T-helper 2 cell treated with Interferon-gamma antibody and Interleukin-4, amounts not matched to agents 100 ng/mL and 5 ng/mL, for 36 hours (primary cell): ENCODE measurements around the gene OR10A6. TPM values are rescaled to one million over a fixed set of nuclear protein-coding genes. Genes with fewer than 3 reads are reported as not detected.

Experiments used
- intact Hi-C: fragments of 100-400 bp; cut with micrococcal nuclease; formaldehyde crosslinking; loops from one replicate; pipeline ENCODE4 v1.15.1; 2023
- total RNA-seq: library from RNA; stranded (reverse); gene quantifications from 2 replicates; pipeline ENCODE4 v1.2.3, GENCODE V29; 2022

Gene OR10A6, protein sequence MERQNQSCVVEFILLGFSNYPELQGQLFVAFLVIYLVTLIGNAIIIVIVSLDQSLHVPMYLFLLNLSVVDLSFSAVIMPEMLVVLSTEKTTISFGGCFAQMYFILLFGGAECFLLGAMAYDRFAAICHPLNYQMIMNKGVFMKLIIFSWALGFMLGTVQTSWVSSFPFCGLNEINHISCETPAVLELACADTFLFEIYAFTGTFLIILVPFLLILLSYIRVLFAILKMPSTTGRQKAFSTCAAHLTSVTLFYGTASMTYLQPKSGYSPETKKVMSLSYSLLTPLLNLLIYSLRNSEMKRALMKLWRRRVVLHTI
- total RNA-seq, result not detected in 2 replicates

DNA sequence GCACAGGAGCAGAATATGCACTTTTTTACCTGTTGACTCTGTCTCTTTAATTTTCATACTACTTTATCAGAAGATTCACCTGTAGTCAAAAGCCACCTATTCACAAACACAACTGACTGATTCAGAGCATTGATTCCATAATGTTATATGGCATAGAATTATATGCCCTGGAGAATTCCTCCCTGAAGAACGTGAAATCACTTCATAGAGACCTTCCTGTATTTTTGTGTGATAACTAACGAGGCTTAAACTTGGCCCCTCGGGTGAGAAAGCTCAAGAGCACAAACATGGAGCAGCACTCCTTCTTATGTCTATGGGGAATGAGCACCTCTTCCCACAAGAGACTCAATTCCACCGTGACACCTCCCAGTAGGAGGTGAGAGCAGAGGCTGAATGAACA, at the start of gene OR10A6:
TSS of gene OR10A6 (minus strand) at position 101 of the 400 bp plus-strand sequence. CDS start 2,606 bp downstream, outside the sequence.
- intact Hi-C loops, result no loop called here

DNA sequence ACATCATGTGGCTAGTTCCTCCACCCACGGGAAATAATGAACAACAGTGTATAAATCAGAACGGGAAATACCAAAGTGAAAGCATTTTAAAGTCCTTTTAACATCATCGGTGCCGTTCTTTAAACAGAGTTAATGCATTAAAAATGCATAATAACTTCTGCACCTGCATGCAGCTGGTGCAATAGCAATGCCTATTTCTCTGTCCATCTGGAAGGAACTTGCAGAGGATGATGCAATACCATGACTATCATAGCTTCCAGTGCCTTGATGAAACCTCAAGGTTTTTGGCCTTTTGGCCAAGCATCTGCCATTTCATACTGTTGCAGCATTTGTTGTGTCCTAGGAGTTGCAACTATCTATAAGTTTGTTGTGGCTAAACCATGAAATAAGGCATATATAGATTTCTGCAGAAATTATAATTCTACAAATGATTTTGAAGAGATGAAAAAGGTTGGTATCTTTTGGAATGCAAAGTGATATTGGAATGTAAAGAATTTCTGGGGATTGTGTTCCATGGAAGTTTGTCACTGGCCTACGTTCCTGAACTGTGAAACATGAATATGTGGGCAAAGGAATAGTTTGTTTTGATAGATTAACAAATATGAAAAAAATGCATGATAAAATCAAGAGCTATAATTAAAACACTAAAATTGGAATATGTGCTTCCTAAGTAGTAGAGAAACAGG, 46.3 kb upstream of the OR10A6 start:
- intact Hi-C loops, result no loop called here

DNA sequence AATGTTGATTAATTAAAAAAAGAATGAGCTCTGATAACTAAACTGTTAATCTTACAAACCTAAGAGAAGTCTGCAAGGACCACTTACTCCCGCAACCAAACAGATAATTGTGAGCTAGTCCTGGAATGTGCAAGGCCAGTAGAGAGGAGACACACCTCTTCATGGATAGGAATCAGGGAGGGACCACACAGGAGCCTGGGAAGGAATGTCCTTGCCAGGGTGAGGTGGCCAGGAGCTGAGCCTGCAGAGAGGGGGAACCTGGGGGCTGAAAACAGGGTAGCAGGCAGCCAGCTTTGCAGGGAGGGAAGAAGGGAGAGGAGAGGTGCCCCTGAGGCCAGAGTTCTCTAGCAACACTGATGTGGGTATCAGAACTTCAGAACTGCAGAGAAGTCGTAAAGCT, 43.6 kb upstream of the OR10A6 start:
- intact Hi-C loops, result no loop called here

DNA sequence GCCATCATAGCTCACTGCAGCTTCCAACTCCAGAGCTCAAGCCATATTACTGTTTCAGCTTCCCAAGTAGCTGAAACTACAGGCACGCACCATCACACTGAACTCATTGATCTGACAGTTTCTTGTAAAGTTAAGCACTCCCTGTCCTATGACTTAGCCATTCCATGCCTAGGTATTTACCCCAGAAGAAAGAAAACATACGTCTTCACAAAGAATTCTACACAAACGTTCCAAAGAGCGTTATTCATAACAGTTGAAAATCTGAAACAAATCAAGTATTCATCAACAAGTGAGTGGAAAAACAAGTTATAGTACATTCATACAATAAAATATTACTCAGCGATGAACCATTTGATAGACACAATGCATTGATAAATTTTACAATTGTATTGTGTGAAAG, 41.9 kb upstream of the OR10A6 start:
- intact Hi-C loops, result no loop called here

DNA sequence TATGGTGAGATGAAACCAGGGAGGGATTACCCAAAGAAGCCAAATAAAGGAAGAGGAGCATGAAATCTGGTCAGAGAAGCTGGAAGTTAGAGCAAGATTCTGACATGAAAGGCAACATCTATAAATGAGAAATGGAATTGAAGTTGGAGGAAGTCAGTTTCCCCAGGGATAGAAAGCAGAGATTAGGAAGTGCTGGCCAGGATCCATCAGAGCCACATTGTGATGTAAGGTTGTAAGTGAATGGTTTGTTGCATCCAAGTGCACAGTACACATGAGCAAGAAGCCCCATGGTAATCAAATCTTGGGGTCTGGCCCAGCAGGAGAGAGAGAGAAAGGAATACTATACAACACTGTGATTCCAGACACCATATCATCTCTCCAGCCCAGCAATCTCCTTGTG, 40.8 kb upstream of the OR10A6 start:
- intact Hi-C loops, result no loop called here

DNA sequence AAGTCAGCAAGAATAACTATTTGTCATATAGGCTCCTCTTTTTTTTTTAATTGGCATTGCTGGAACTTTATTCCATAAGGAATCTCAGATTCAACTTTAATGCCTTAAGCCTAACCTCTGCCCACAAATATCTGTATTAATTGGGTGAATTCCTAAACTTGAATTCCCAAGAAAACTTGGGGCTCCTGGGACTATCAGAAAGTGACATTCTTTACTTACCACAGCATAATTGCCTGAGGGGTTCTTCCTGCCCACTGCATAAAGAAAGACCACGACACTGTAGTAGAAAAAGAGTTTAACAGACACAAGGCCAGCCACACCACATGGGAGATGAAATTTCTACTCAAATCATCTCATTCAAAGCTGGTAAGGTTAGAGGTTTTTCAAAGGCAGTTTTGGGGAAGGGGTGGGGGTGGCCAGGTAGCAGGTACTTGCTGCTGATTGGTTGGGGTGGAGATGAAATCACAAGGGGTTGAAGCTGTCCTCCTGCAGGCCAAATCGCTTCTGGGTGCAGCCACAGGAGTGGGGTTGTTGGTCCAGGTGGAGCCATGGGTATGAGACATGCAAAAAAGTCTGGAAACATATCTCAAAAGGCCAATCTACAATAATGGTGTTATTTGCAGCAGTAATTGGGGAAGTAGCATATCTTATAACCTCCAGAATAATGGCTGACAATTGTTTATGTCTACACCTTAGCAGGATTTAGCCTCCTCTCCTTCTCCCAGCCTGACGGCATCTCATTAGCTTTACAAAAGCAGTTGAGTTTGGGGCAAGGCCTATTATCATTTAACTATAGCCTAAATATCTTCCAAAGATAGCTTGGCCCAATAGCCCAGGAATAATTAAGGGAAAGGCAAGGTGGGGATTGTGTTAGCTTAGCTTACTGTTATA, 38.9 kb upstream of the OR10A6 start:
- intact Hi-C loops, result no loop called here

DNA sequence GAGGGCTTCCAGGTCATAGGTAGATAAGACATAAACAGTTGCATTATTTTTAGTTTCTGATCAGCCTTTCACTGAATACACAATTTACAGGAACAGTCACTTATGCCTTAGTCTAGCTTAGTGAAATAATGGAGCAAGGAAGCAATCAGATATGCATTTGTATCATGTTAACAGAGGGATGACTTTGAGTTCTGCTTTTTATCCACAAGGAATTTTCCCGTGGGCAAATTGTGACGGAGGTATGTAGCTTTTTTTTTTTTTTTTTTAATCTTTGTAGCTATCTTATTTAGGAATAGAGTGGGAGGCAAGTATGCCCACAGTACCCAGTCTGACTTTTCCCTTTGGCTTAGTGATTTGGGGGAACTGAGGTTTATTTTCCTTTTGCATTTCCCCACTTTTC, 37.6 kb upstream of the OR10A6 start:
- intact Hi-C loops, result no loop called here

DNA sequence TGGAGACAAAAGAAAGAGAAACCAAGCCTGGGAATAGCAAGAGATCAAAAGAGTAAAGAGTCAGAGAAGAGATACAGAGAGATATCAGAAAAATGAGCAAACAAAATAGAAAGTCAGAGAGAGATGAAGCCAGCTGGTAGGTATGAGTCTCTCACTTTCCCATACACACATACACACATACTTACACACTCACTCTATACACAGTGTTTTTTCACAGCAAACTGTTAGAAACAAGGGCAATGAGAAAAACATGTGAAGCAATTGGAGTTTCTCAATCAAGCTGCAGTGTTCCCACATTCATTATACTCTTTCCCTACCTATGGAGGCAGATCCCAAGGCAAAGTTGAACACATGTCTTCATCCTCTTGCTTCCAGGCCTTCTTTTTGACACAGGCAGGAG, 36.8 kb upstream of the OR10A6 start:
- intact Hi-C loops, result no loop called here

DNA sequence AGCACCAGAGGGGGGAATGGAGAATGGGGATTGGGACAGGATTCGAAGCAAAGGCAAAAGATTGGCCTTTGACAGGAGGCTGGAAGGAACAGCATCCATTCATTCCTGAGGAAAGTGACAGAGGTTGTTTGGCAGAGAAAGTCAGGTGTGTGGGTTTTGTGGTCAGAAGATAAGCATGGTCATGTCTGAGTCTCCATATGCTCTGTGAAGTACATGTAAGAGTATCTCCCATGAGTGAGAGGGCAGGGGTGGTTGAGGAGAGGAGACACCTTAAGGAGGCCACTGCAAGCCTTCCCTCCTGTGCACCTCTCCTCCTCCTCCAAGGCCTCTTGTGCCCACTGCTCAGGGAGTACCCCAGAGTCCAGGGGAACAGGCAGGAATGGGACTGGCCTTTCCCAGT, 36.0 kb upstream of the OR10A6 start:
- intact Hi-C loops, result no loop called here

DNA sequence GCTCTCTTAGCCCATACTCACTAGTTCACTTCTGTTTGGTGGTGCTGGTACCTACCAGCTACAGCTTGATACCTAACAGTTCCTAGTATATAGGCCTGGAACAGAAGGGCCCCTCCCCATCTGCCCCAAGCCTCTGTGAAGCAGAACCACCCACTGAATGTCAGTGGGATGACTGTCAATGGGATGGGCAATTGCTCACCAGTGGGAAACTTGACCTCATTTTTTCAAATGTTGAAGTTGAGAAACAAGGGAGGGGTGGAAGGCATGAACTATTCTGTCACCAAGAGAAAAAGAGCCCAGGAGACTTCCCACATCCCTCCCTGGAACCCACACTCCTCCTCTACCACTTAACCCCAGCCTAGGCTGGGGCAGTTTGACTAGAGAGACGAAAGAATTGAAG, 34.3 kb upstream of the OR10A6 start, which contains the start of gene NLRP10:
TSS of gene NLRP10 (minus strand) at position 62 of the 400 bp plus-strand sequence. CDS start 1,952 bp downstream, outside the sequence.
- intact Hi-C loops, result no loop called here

DNA sequence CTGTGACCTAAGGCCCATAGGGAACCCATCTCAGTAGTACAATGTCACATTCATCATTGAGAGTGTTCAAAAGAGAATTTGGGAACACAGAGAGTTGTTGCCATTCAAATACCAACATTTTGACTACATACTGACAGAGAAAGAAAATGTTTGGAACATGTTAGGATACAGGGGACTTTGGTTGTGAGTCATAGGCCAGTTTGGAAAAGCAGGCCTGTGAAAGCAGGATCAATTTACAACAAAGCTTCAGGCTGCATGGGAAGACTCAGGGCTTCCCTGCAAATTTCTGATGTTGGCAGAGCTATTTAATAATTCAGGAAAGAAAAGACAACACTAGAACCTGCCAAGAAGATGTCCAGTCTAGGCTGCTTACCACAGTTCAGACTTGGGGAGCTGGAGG, 33.8 kb upstream of the OR10A6 start:
- intact Hi-C loops, result no loop called here

DNA sequence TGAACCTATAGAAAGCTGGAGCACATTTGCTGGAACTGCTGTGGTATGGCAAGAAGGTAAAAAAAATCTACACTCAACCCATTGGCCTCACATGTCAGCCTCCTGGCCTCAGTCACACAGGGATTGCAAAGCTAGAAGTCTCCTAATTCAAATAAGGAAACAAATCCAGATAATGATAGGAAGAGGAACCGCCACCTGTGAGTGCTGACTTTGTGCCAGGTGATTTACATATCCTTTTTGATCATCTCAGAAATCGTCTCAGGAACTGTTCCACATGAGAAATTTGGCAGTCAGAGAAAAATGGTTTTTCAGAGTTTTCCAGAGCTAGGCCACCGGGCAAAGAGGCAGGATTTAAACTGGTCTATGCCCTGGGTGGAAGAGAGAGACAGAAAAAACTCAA, 33.2 kb upstream of the OR10A6 start:
- intact Hi-C loops, result no loop called here

DNA sequence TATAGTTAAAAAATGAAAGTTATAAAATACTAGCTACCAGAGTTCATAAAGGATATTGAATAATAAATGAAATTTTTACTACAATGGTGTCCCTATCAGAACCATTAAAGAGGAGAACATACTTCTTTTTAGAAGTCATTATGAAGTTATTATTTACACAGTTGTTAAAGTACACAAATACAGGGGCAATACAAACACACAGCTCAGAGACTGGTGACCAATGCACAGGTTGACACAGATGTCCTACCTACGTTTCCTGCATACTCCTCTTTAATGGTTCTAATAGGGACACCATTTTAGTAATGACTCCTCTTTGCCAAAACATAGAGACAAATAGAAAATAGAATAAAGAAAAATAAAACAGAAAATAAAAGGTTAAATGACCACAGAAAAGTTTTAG, 24.1 kb upstream of the OR10A6 start:
- intact Hi-C loops, result no loop called here

DNA sequence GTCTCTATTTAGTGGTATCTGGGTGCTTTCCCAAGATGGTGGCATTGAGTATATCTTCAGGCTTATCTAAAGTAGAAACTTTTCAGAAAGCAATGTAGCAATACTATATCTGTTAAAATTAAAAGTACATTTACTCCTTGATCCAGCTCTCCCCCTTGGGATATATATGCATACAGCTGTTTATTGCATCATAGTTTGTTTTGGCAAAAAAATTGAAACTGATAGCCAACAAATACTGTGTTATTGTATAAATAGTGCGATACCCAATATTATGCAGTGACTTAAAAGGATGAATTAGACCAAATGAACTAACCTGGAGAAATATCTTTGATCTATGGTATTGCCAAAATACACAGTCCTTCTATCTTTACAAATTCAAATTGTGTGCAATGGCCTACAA, 18.9 kb upstream of the OR10A6 start:
- intact Hi-C loops, result no loop called here

DNA sequence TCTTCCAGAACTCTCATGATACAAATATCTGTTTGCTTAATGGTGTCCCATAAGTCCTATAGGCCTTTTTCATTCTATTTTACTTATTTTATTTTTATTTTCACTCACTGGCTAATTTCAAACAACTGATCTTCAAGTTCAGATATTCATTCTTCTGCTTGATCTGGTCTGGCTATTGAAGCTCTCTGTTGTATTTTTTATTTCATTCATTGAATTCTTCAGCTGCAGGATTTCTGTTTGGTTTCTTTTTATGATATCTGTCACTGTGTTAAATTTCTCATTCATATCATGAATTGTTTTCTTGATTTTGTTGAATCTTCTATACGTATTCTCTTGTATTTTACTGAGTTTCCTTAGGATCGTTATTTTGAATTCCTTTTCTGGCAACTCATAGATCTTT, 13.1 kb upstream of the OR10A6 start:
- intact Hi-C loops, result no loop called here

DNA sequence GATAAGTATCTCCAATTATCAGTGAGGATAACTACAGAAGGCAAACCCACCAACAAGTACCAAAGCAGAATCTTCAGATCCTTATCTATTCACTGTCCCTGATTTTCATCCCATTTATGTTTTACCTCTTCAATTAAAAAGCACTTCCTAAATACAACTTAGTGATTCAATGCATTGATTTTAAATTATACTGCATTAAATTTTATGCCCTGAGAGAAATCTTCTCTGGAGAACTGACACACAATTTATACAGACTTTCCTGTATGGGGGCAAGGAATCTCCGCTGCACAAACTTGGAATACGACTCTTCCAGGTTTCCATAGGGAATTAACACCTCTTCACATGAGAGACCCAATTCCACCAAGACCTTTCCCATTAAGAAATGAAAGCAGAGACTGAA, 10.5 kb upstream of the OR10A6 start, which contains the start of gene OR10A3:
TSS of gene OR10A3 (minus strand) at position 101 of the 400 bp plus-strand sequence. CDS start 2,188 bp downstream, outside the sequence.
- intact Hi-C loops, result no loop called here

DNA sequence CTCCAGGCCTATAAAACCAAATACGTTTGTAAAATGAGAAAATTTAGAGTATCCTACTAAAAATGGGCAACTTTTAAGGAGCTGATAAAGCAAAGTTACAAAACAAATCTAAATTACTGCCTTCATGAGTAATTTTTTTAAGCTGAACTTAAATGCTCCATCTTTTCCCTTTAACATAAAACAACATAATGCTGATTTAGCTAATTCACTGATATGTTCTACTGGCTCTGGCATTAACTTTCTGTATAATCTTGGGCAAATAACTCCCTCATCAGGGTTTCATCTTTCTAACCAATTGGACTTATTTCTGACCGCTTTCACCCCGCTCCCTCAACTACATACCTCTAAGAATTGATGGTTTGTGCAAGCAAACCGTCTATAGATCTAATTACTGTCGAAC, 10.1 kb upstream of the OR10A6 start:
- intact Hi-C loops, result no loop called here

DNA sequence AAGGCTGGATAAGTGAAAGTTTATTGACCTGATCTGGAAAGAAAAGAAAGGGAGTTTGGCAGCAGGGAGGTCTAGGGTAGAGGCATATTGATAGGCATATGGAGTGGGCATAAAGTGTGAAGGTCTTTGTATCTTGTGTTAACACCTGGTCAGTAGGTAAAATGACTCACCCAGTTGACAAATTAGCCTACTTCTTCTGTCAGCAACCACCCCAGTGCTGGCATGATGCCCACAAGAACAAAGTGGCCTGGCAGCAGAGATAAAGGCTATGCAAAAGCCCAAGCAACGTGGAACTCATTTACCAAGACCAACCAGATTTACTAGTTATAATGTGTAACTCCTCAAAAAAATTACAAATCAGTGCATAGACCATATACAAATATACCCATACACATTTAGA, 5.5 kb upstream of the OR10A6 start:
- intact Hi-C loops, result no loop called here

DNA sequence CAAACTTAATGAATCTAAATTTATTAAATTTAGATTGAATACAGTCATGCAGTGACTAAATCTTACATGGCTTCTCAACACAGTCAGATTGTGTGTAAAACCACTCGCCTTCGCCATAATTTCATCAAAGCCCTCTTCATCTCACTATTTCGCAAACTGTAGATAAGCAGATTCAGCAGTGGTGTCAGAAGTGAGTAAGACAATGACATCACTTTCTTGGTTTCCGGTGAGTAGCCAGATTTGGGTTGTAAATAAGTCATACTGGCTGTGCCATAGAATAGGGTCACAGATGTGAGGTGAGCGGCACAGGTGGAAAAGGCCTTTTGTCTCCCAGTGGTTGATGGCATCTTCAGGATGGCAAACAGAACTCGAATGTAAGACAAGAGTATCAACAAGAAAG, 3.4 kb downstream of the OR10A6 start:
- intact Hi-C loops, result no loop called here

DNA sequence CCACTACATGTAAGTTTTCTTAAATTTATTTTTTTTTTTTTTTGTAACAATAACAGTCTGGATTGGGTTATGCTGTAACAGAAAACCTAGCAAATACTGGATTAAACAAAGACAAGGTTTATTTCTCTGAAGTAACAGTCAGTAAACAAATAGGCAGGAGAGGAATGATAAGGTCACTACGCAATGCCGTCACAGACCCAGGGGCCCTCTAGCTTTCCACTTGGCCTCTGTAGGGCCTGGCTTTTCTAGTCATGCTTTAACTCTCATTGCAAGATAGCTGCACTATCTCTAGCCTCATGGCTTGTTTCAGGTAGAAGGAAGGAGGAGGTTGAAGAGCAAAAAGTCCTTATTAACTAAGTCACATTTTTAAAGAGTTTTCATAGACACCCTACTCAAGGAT, 6.5 kb downstream of the OR10A6 start:
- intact Hi-C loops, result no loop called here

DNA sequence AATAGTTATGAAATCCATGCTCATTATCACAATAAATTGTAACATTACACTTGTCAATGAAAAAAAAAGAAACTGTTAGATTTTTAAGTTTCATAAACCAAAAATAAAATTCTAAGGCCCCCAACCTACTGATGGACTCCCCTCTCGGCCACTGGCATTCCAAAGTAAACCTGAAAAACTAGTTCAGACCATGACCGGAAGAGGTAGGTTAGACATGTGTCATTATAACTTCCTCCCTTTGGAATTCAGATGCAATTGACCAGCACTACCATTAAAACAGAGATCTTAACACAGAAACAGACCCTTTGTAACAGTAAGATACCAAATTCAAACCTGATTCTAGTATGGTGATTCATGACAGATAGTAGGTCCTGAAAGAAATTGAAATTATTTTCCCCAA, 12.9 kb downstream of the OR10A6 start:
- intact Hi-C loops, result no loop called here

DNA sequence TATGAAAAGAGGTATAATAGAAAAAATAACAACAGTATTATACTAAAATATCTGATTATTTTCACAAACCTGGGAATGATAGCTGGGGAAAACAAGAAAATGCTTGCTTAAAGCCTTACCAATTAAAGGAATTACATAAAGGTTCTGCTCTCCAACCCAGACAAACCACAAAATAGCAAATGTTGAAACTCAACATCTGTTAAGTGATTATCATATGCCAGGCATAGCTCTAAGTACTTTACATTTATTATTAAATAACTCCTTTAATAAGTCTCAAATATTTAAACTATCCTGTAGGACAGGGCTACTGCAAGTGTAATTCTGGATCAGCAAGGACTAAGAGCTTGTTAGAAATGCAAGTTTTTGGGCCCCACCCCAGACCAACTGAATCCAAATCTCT, 20.1 kb downstream of the OR10A6 start:
- intact Hi-C loops, result no loop called here
